Epithelial cell of proximal tubule (primary cell): ENCODE data around the gene ANKS1A. TPM values are rescaled to one million over a fixed set of nuclear protein-coding genes. Genes with fewer than 3 reads are reported as not detected.

Source experiments
- DNase-seq: peaks from one replicate; pipeline ENCODE4 v3.0.0-alpha.2; 2011; ENCODE audit warnings: low read depth
- H3K4me3 ChIP-seq: 2 replicates; pipeline ENCODE4 v1.5.1; 2011; ENCODE audit warnings: low read depth, mild to moderate bottlenecking, low read length
- total RNA-seq: library from RNA; depleted of rRNA; stranded (reverse); fragments of >200 nt; gene quantifications from 2 replicates; pipeline ENCODE4 v1.2.3, GENCODE V29; 2015
- TF ChIP-seq, protein P1 (sequence below): conservative IDR thresholded peaks from 2 replicates; pipeline ENCODE4 v1.5.1; 2012; ENCODE audit warnings: low read depth, mild to moderate bottlenecking, low read length

Gene ANKS1A
- total RNA-seq, 1 donor from 2014 or later, result 17.4 TPM

- TF ChIP-seq, protein P1, sequence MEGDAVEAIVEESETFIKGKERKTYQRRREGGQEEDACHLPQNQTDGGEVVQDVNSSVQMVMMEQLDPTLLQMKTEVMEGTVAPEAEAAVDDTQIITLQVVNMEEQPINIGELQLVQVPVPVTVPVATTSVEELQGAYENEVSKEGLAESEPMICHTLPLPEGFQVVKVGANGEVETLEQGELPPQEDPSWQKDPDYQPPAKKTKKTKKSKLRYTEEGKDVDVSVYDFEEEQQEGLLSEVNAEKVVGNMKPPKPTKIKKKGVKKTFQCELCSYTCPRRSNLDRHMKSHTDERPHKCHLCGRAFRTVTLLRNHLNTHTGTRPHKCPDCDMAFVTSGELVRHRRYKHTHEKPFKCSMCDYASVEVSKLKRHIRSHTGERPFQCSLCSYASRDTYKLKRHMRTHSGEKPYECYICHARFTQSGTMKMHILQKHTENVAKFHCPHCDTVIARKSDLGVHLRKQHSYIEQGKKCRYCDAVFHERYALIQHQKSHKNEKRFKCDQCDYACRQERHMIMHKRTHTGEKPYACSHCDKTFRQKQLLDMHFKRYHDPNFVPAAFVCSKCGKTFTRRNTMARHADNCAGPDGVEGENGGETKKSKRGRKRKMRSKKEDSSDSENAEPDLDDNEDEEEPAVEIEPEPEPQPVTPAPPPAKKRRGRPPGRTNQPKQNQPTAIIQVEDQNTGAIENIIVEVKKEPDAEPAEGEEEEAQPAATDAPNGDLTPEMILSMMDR, result no peak
- no peak for DNase-seq
- H3K4me3 ChIP-seq, result no peak overlapping the region
Measured at GRCh38 chr6:35016502-35017321, 127.7 kb downstream of the ANKS1A start.

DNA sequence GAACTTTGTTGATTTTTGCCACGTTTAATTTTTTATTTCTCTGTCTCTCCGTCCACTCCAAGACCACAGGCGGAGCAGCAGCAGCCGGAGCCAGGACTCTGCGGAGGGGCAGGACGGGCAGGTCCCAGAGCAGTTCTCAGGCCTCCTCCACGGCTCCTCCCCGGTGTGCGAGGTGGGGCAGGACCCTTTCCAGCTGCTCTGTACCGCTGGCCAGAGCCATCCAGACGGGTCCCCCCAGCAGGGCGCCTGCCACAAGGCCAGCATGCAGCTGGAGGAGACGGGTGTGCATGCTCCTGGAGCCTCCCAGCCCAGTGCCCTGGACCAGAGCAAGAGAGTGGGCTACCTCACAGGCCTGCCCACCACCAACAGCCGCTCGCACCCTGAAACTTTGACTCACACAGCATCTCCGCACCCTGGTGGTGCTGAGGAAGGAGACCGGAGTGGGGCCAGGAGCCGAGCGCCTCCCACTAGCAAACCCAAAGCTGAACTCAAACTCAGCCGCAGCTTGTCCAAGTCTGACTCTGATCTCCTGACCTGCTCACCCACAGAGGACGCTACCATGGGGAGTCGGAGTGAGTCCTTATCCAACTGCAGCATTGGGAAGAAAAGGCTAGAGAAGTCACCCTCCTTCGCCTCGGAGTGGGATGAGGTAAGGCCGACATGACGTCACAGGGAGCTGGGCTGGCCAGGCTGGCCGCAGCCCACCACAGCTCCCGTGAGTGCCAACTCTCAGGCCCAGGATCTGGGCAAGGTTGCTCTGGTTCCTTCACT is 128.5 kb downstream of the ANKS1A start:
- no peak overlapping the region for H3K4me3 ChIP-seq
- TF ChIP-seq, protein P1, result no peak
- DNase-seq, result no peak

DNA sequence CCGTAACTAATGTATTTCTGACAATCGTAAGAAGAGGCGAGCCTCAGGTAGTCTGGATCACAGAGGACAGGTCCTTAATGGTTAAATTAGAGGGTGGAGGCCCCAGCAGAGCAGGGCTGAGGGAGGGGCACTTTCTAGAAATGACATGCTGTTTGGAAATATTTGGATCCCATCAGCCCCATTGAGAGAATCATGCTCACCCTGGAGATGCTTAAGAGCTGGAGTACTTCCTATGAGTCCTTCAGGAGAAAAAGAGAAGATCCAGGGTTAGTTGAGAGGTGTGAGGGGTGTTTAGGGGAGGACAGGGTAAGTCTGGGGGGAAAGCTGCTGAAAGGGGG is 129.1 kb downstream of the ANKS1A start:
- TF ChIP-seq, protein P1, result no peak
- no peak overlapping the region for H3K4me3 ChIP-seq
- DNase-seq, result no peak

- DNase-seq, result no peak
- TF ChIP-seq, protein P1, result no peak
- H3K4me3 ChIP-seq, result no peak overlapping the region
Measured at GRCh38 chr6:35018746-35019145, 129.7 kb downstream of the ANKS1A start.

DNA sequence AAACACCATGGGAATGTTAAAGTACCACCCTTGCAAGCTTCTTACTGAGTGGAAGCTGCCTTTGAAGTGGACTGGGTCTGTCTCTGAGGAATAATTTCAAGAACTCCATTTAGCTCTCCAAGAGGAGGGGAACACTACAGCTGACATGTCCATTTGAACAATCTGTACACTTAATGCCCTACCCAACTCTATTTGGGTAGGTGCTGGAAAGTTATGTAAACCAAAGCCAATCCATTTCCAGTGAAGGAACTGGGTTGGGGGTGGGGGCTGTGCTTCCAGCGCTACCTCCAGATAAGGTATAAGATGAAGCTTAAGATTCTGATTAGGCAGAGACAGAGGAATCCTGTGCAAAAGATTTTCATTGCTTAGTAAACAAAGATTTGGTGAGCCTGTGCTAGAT is 130.1 kb downstream of the ANKS1A start:
- no peak for DNase-seq
- TF ChIP-seq, protein P1, result no peak
- no peak overlapping the region for H3K4me3 ChIP-seq

- DNase-seq, result no peak
- no peak overlapping the region for H3K4me3 ChIP-seq
- TF ChIP-seq, protein P1, result no peak
Measured at GRCh38 chr6:35019831-35020230, 130.8 kb downstream of the ANKS1A start.
